GM23248 (cell line): ENCODE results near the gene HCN1.

ENCODE experiments used
- EZH2 ChIP-seq: fragments of 200-600 bp; sonication (generic); IDR thresholded peaks from 2 replicates; pipeline ENCODE4 v1.6.1; 2018; ENCODE audit warnings: antibody characterized with exemption, mild to moderate bottlenecking; ENCODE audit not compliant: insufficient read depth, poor library complexity, severe bottlenecking
- EZH2phosphoT487 ChIP-seq: fragments of 200-600 bp; sonication (generic); IDR thresholded peaks from 2 replicates; pipeline ENCODE4 v1.6.1; 2018; ENCODE audit warnings: antibody characterized with exemption, moderate library complexity, mild to moderate bottlenecking, low read depth; ENCODE audit not compliant: insufficient read depth

GRCh38 chr5:45454114-45454513 lies 242.1 kb downstream of the HCN1 start:
- TF ChIP-seq EZH2 (no peak), EZH2phosphoT487 (no peak)
